ENCODE data around the gene DHX35. TPM values are rescaled to one million over a fixed set of nuclear protein-coding genes. Genes with fewer than 3 reads are reported as not detected.

DHX35 gene
- total and polyA plus RNA-seq, 2 donors from 2014 or later = 6.9 to 11.0 TPM

DNA sequence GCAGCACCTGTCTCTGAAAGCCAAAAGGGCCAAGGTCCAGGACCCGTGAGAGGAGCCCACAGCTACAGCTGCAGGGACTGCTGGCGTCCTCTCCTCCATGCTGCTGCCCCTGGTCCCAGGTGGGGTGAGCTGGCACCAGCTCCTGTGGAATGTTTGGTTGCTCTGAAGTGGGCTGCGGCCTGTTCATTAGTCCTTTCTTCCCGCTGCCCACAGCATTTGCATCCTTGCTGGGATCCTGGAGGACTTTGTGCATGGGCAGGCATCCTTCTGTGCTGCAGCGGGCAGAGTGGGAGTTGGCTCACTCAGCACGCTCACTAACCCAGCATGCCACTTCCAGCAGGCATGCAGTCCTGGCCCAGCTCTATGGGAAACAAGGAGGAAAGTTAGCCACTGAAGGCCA, 76.4 kb downstream of the DHX35 start:
- H3K36me3 ChIP-seq (ENCODE audit: control insufficient read depth in 2 of 3, insufficient read depth in 3 of 3, low read length in 3 of 3) = peaks cover 0 to 28% (median 25%) of the 10 kb centered on the region in 3 donors
- intact Hi-C loops (cut with DNase I) = no loop called here
- DNase-seq (no peak), FAIRE-seq (no peak)
- H3K4me1 ChIP-seq (ENCODE audit: control insufficient read depth in 2 of 3, insufficient read depth in 2 of 3, low read depth in 1 of 3, low read length in 3 of 3) = no peaks in the 10 kb centered on the region
- H3K27me3 ChIP-seq (ENCODE audit: control insufficient read depth, insufficient read depth, low read length) = no peaks in the 10 kb centered on the region
- H3K9ac ChIP-seq (ENCODE audit: low read length in 3 of 3) = no peak overlapping the region
- no peak overlapping the region for H3K4me3 ChIP-seq (ENCODE audit: low read length in 3 of 3)
- TF ChIP-seq, protein P1, sequence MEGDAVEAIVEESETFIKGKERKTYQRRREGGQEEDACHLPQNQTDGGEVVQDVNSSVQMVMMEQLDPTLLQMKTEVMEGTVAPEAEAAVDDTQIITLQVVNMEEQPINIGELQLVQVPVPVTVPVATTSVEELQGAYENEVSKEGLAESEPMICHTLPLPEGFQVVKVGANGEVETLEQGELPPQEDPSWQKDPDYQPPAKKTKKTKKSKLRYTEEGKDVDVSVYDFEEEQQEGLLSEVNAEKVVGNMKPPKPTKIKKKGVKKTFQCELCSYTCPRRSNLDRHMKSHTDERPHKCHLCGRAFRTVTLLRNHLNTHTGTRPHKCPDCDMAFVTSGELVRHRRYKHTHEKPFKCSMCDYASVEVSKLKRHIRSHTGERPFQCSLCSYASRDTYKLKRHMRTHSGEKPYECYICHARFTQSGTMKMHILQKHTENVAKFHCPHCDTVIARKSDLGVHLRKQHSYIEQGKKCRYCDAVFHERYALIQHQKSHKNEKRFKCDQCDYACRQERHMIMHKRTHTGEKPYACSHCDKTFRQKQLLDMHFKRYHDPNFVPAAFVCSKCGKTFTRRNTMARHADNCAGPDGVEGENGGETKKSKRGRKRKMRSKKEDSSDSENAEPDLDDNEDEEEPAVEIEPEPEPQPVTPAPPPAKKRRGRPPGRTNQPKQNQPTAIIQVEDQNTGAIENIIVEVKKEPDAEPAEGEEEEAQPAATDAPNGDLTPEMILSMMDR (IDR thresholded peaks at IDR 0.05; ENCODE audit: borderline replicate concordance, extremely low read depth, insufficient read depth) = no peak
- H3K9me3 ChIP-seq (ENCODE audit: control insufficient read depth in 2 of 3, insufficient read depth in 1 of 3, low read length in 3 of 3) = no peaks in the 10 kb centered on the region
- H3K27ac ChIP-seq (ENCODE audit: low read depth in 2 of 2, low read length in 2 of 2) = no peak overlapping the region

DNA sequence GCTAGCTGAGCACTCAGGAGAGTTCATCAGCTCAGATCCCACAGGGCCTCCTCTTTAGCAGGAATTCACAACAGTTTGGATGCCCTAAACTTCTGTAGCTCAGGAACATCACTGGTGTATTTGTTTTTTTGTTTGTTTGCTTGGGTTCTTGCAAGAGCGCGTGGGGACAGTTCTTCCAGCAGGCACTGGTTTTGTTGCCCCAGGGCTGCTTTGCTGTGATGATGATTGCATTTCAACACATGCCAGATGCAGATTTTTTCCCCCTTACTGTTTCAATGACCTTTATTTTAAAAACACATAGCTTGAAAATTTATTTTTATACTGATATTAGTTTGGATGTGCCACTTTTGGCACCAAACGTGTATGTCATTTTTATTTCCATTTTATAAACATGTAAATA, 77.1 kb downstream of the DHX35 start:
- Histone ChIP-seq H3K36me3 (ENCODE audit: control insufficient read depth in 2 of 3, insufficient read depth in 3 of 3, low read length in 3 of 3) (peaks cover 0 to 25% (median 25%) of the 10 kb centered on the region in 3 donors), H3K27ac (ENCODE audit: low read depth in 2 of 2, low read length in 2 of 2) (no peak overlapping the region), H3K4me3 (ENCODE audit: low read length in 3 of 3) (no peak overlapping the region), H3K9ac (ENCODE audit: low read length in 3 of 3) (no peak overlapping the region), H3K27me3 (ENCODE audit: control insufficient read depth, insufficient read depth, low read length) (no peaks in the 10 kb centered on the region), H3K9me3 (ENCODE audit: control insufficient read depth in 2 of 3, insufficient read depth in 1 of 3, low read length in 3 of 3) (no peaks in the 10 kb centered on the region), H3K4me1 (ENCODE audit: control insufficient read depth in 2 of 3, insufficient read depth in 2 of 3, low read depth in 1 of 3, low read length in 3 of 3) (no peaks in the 10 kb centered on the region)
- TF ChIP-seq, protein P1 (IDR thresholded peaks at IDR 0.05; ENCODE audit: borderline replicate concordance, extremely low read depth, insufficient read depth) = no peak
- DNase-seq (no peak), FAIRE-seq (no peak)
- intact Hi-C loops (cut with DNase I) = no loop called here

DNA sequence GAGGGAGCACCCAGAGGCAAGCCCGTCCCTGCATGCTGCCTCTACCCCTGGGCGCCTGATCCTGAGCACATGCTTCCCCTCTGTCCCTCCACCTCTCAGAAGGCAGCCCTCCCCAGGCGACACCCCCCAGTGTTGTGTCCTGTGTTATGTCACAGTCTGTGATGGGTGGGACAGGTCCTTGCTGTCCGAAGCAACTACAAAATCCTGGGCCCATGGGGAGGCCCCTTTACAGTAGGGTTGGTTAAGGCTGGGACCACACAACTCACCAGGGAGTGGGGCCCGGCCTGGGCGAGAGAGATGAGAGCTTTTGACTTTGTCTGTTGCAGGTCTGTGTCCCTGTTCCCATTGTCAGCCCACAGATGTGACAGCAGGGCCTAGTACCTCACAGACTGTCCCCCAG, 78.0 kb downstream of the DHX35 start:
- Histone ChIP-seq H3K9me3 (ENCODE audit: control insufficient read depth in 2 of 3, insufficient read depth in 1 of 3, low read length in 3 of 3) (no peaks in the 10 kb centered on the region), H3K4me3 (ENCODE audit: low read length in 3 of 3) (no peak overlapping the region), H3K4me1 (ENCODE audit: control insufficient read depth in 2 of 3, insufficient read depth in 2 of 3, low read depth in 1 of 3, low read length in 3 of 3) (no peaks in the 10 kb centered on the region), H3K27ac (ENCODE audit: low read depth in 2 of 2, low read length in 2 of 2) (no peak overlapping the region), H3K9ac (ENCODE audit: low read length in 3 of 3) (no peak overlapping the region), H3K36me3 (ENCODE audit: control insufficient read depth in 2 of 3, insufficient read depth in 3 of 3, low read length in 3 of 3) (peaks cover 0 to 25% (median 25%) of the 10 kb centered on the region in 3 donors), H3K27me3 (ENCODE audit: control insufficient read depth, insufficient read depth, low read length) (no peaks in the 10 kb centered on the region)
- FAIRE-seq (no peak), DNase-seq (no peak)
- intact Hi-C loops (cut with DNase I) = loop anchor here (10.0 kb wide), 2 partner anchors 115 to 395 kb away; partner anchors contain the start of gene FAM83D
- TF ChIP-seq, protein P1 (IDR thresholded peaks at IDR 0.05; ENCODE audit: borderline replicate concordance, extremely low read depth, insufficient read depth) = no peak

DNA sequence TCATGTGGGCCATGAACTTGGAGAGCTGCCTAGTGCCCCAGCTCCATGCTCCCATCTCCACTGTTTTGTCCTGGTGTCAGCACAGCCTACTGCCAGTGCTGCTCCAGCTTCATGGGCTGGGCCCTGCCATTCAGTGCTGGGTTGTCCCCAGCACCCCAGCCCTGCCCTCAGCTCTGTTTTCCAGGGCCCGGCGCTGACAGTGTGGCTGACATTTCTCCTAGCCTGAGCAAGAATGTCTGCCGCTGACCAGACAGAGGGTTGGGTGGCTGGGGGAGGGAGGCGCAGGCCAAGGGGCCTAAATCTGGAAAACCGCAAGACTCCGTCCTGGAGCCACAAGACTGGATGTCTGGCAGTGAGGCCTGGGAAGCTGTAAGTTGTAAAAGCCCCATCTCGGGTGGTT, 78.9 kb downstream of the DHX35 start:
- Histone ChIP-seq H3K9ac (ENCODE audit: low read length in 3 of 3) (no peak overlapping the region), H3K27me3 (ENCODE audit: control insufficient read depth, insufficient read depth, low read length) (no peaks in the 10 kb centered on the region), H3K27ac (ENCODE audit: low read depth in 2 of 2, low read length in 2 of 2) (no peak overlapping the region), H3K4me3 (ENCODE audit: low read length in 3 of 3) (no peak overlapping the region), H3K36me3 (ENCODE audit: control insufficient read depth in 2 of 3, insufficient read depth in 3 of 3, low read length in 3 of 3) (peaks cover 0 to 25% (median 18%) of the 10 kb centered on the region in 3 donors), H3K9me3 (ENCODE audit: control insufficient read depth in 2 of 3, insufficient read depth in 1 of 3, low read length in 3 of 3) (no peaks in the 10 kb centered on the region), H3K4me1 (ENCODE audit: control insufficient read depth in 2 of 3, insufficient read depth in 2 of 3, low read depth in 1 of 3, low read length in 3 of 3) (no peaks in the 10 kb centered on the region)
- TF ChIP-seq, protein P1 (IDR thresholded peaks at IDR 0.05; ENCODE audit: borderline replicate concordance, extremely low read depth, insufficient read depth) = no peak
- peak in 1 of 5 donors; percentile 52 for DNase-seq
- intact Hi-C loops (cut with DNase I) = loop anchor here (10.0 kb wide), 2 partner anchors 116 to 396 kb away; partner anchors contain the start of gene FAM83D
- FAIRE-seq = no peak

Data from kidney (tissue), 14 donors.